ENCODE data around the gene R3HDM4.

Gene R3HDM4

GRCh38 chr19:926323-926588 lies 13.2 kb upstream of the R3HDM4 start:
- peak overlapping the region; percentile 89 for H3K56ac ChIP-seq (ENCODE audit: low read length)
- no peak overlapping the region for H4K5ac ChIP-seq (ENCODE audit: low read length)
- peaks cover 2% of the 10 kb centered on the region for H3K36me3 ChIP-seq (ENCODE audit: control insufficient read depth, insufficient read depth, low read length)
- H3K23ac ChIP-seq (ENCODE audit: low read length) = no peak overlapping the region
- H3K79me1 ChIP-seq (ENCODE audit: low read length) = peaks cover 5% of the 10 kb centered on the region
- peak overlapping the region; percentile 99 for H3K4ac ChIP-seq (ENCODE audit: low read depth, low read length)
- H2BK120ac ChIP-seq (ENCODE audit: low read depth, low read length) = peak overlapping the region; percentile 96
- H3K27ac ChIP-seq (ENCODE audit: low read depth, low read length) = peak overlapping the region; percentile 92
- peak overlapping the region; percentile 100 for H3K18ac ChIP-seq (ENCODE audit: low read length)
- peaks cover 1% of the 10 kb centered on the region for H3K27me3 ChIP-seq (ENCODE audit: insufficient read depth, low read length, poor library complexity)
- H2BK15ac ChIP-seq (replicated peaks; ENCODE audit: low read depth) = no peak overlapping the region
- WGBS (ENCODE audit: extremely low coverage, insufficient coverage, low lambda C conversion rate) = no CpG with 5 or more reads among the region's 21 CpGs
- H3K79me2 ChIP-seq (ENCODE audit: control insufficient read depth, insufficient read depth, low read length) = peaks cover 25% of the 10 kb centered on the region
- H4K8ac ChIP-seq (ENCODE audit: low read depth, low read length) = no peak overlapping the region
- H3K9ac ChIP-seq (ENCODE audit: low read length) = peak overlapping the region; percentile 93
- H2BK5ac ChIP-seq (ENCODE audit: low read length) = peak overlapping the region; percentile 45
- peak overlapping the region; percentile 31 for H3K4me2 ChIP-seq (ENCODE audit: low read length)
- peak overlapping the region; percentile 91 for H3K4me3 ChIP-seq (ENCODE audit: low read length)
- H3K4me1 ChIP-seq (ENCODE audit: control insufficient read depth, low read depth, low read length) = no peaks in the 10 kb centered on the region
- H2AK5ac ChIP-seq (ENCODE audit: low read length) = no peak overlapping the region
- DNase-seq = no peak

DNA sequence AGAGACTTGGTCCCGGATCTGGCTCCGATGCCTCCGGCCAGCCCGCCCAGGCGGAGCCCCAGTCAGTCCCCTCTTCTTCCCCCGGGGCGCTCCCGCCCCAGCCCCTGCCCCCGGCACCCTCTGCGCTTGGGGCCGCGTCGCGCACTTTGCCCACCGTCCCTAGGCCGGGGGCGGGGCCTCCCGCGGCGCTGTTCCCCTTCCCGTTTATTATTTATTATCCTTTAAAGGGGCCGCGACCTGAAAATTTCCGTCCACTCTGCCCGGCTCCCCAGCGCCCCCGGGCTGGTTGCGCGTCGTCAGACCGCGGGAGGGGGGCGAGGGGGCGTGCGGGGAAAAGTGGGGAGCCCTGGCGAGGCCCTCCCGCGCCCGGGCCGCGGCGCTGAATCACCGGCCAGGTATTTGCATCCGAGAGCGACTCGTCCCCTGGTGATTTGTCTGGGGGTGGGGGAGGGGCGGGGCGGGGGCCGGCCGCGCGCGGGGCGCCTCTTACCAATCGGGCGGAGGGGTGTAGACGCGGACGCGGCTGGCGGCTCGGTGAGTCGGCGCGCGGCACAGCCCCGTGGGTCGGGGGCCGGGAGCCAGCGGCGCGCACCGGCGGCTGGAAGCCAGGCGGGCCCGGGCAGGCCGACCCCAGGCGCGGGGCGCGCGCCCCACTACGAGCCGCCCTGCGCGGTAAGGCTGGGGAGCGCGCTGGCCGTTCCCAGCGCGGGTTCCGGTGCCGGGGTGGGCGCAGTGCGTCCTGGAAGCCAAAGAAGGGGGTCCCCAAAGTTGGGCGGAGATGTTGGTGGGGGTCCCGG lies 12.7 kb upstream of the R3HDM4 start, which contains the start of gene ARID3A:
Gene ARID3A, plus strand, starts transcription at position 510 of the 797 bp plus-strand sequence. CDS start 3,494 bp downstream, outside the sequence.
- Histone ChIP-seq H2BK120ac (ENCODE audit: low read depth, low read length) (peak within 1 kb of the TSS; percentile 96), H3K4me3 (ENCODE audit: low read length) (peak within 1 kb of the TSS; percentile 91), H3K79me1 (ENCODE audit: low read length) (peaks cover 5% of the 10 kb centered on the region), H3K4me1 (ENCODE audit: control insufficient read depth, low read depth, low read length) (no peaks in the 10 kb centered on the region), H3K9ac (ENCODE audit: low read length) (peak within 1 kb of the TSS; percentile 93), H2AK5ac (ENCODE audit: low read length) (no peak within 1 kb of the TSS), H3K18ac (ENCODE audit: low read length) (peak within 1 kb of the TSS; percentile 100), H3K27me3 (ENCODE audit: insufficient read depth, low read length, poor library complexity) (peaks cover 5% of the 10 kb centered on the region), H3K79me2 (ENCODE audit: control insufficient read depth, insufficient read depth, low read length) (peaks cover 23% of the 10 kb centered on the region), H2BK15ac (replicated peaks; ENCODE audit: low read depth) (no peak within 1 kb of the TSS), H3K23ac (ENCODE audit: low read length) (no peak within 1 kb of the TSS), H3K4me2 (ENCODE audit: low read length) (peak within 1 kb of the TSS; percentile 33), H4K8ac (ENCODE audit: low read depth, low read length) (peak within 1 kb of the TSS; percentile 99), H4K5ac (ENCODE audit: low read length) (no peak within 1 kb of the TSS), H3K56ac (ENCODE audit: low read length) (peak within 1 kb of the TSS; percentile 89), H3K36me3 (ENCODE audit: control insufficient read depth, insufficient read depth, low read length) (peaks cover 2% of the 10 kb centered on the region), H2BK5ac (ENCODE audit: low read length) (peak within 1 kb of the TSS; percentile 45), H3K4ac (ENCODE audit: low read depth, low read length) (peak within 1 kb of the TSS; percentile 99), H3K27ac (ENCODE audit: low read depth, low read length) (peak within 1 kb of the TSS; percentile 94)
- WGBS (ENCODE audit: extremely low coverage, insufficient coverage, low lambda C conversion rate) = no CpG with 5 or more reads among the region's 97 CpGs
- DNase-seq = peak; percentile 96

DNA sequence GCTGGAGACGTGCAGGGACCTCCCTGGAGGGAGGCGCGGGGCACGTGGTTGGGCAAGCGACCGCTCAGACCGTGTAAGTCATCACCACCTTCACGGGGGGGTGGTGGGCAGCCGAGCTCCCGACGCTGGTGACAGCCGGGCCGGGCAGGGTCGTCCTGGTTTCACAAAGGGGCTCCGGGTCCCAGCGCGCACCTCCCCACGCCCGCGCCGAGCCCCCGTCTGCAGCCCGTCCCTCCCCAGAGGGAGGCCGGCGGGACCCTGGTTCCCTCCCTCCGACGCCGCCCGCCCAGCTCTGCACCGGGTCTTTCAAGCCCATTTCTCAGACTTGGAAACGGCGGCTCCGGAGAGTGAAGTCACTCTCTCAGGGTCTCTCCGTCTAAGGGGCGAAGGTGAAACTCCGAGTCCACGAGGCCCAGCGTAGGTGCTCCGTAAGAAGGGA lies 12.1 kb upstream of the R3HDM4 start:
- H3K27ac ChIP-seq (ENCODE audit: low read depth, low read length) = peak overlapping the region; percentile 94
- peak overlapping the region; percentile 52 for H3K9ac ChIP-seq (ENCODE audit: low read length)
- WGBS (ENCODE audit: extremely low coverage, insufficient coverage, low lambda C conversion rate) = no CpG with 5 or more reads among the region's 39 CpGs
- no peaks in the 10 kb centered on the region for H3K4me1 ChIP-seq (ENCODE audit: control insufficient read depth, low read depth, low read length)
- peak overlapping the region; percentile 86 for H3K56ac ChIP-seq (ENCODE audit: low read length)
- H3K23ac ChIP-seq (ENCODE audit: low read length) = no peak overlapping the region
- no peak overlapping the region for H3K4ac ChIP-seq (ENCODE audit: low read depth, low read length)
- H3K18ac ChIP-seq (ENCODE audit: low read length) = peak overlapping the region; percentile 100
- no peak overlapping the region for H4K8ac ChIP-seq (ENCODE audit: low read depth, low read length)
- H3K27me3 ChIP-seq (ENCODE audit: insufficient read depth, low read length, poor library complexity) = peaks cover 11% of the 10 kb centered on the region
- H2BK15ac ChIP-seq (replicated peaks; ENCODE audit: low read depth) = no peak overlapping the region
- DNase-seq = peak; percentile 72
- no peak overlapping the region for H2BK120ac ChIP-seq (ENCODE audit: low read depth, low read length)
- no peak overlapping the region for H2AK5ac ChIP-seq (ENCODE audit: low read length)
- peaks cover 5% of the 10 kb centered on the region for H3K79me1 ChIP-seq (ENCODE audit: low read length)
- H3K4me2 ChIP-seq (ENCODE audit: low read length) = peak overlapping the region; percentile 33
- H3K79me2 ChIP-seq (ENCODE audit: control insufficient read depth, insufficient read depth, low read length) = peaks cover 23% of the 10 kb centered on the region
- peaks cover 2% of the 10 kb centered on the region for H3K36me3 ChIP-seq (ENCODE audit: control insufficient read depth, insufficient read depth, low read length)
- peak overlapping the region; percentile 41 for H3K4me3 ChIP-seq (ENCODE audit: low read length)
- H4K5ac ChIP-seq (ENCODE audit: low read length) = no peak overlapping the region
- H2BK5ac ChIP-seq (ENCODE audit: low read length) = no peak overlapping the region

- peak; percentile 85 for DNase-seq
- Histone ChIP-seq H3K56ac (ENCODE audit: low read length) (peak overlapping the region; percentile 86), H3K18ac (ENCODE audit: low read length) (no peak overlapping the region), H3K4me1 (ENCODE audit: control insufficient read depth, low read depth, low read length) (no peaks in the 10 kb centered on the region), H4K5ac (ENCODE audit: low read length) (no peak overlapping the region), H4K8ac (ENCODE audit: low read depth, low read length) (no peak overlapping the region), H2BK15ac (replicated peaks; ENCODE audit: low read depth) (no peak overlapping the region), H2BK120ac (ENCODE audit: low read depth, low read length) (no peak overlapping the region), H3K79me1 (ENCODE audit: low read length) (peaks cover 5% of the 10 kb centered on the region), H3K27me3 (ENCODE audit: insufficient read depth, low read length, poor library complexity) (peaks cover 15% of the 10 kb centered on the region), H3K4ac (ENCODE audit: low read depth, low read length) (peak overlapping the region; percentile 1), H3K36me3 (ENCODE audit: control insufficient read depth, insufficient read depth, low read length) (peaks cover 2% of the 10 kb centered on the region), H3K4me3 (ENCODE audit: low read length) (peak overlapping the region; percentile 41), H3K27ac (ENCODE audit: low read depth, low read length) (peak overlapping the region; percentile 94), H2AK5ac (ENCODE audit: low read length) (no peak overlapping the region), H3K4me2 (ENCODE audit: low read length) (peak overlapping the region; percentile 33), H2BK5ac (ENCODE audit: low read length) (no peak overlapping the region), H3K23ac (ENCODE audit: low read length) (no peak overlapping the region), H3K79me2 (ENCODE audit: control insufficient read depth, insufficient read depth, low read length) (peaks cover 23% of the 10 kb centered on the region), H3K9ac (ENCODE audit: low read length) (peak overlapping the region; percentile 52)
- no CpG with 5 or more reads among the region's 31 CpGs for whole genome bisulfite sequencing (ENCODE audit: extremely low coverage, insufficient coverage, low lambda C conversion rate)
Observed at GRCh38 chr19:924553-925086, 11.6 kb upstream of the R3HDM4 start.

DNA sequence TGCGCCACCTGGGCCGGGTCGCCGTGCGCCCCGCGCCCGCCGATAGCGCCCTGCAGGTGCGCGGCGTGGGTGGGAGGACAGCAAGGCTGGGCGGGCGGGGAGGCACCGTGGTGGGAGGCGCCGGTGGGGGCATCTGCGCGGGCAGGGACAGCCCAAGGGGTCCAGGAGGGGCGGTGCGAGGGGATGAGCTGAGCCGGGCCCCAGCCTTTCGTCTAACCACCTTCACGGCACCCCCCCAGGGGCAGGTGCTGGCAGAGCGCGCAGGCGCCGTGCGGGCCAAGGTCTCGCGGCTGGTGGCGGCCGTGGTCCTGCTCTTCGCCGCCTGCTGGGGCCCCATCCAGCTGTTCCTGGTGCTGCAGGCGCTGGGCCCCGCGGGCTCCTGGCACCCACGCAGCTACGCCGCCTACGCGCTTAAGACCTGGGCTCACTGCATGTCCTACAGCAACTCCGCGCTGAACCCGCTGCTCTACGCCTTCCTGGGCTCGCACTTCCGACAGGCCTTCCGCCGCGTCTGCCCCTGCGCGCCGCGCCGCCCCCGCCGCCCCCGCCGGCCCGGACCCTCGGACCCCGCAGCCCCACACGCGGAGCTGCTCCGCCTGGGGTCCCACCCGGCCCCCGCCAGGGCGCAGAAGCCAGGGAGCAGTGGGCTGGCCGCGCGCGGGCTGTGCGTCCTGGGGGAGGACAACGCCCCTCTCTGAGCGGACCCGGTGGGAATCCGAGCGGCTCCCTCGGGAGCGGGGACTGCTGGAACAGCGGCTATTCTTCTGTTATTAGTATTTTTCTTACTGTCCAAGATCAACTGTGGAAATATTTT lies 7.2 kb upstream of the R3HDM4 start:
- Histone ChIP-seq H3K4me1 (ENCODE audit: control insufficient read depth, low read depth, low read length) (no peaks in the 10 kb centered on the region), H3K79me1 (ENCODE audit: low read length) (no peaks in the 10 kb centered on the region), H3K18ac (ENCODE audit: low read length) (no peak overlapping the region), H3K36me3 (ENCODE audit: control insufficient read depth, insufficient read depth, low read length) (no peaks in the 10 kb centered on the region), H4K5ac (ENCODE audit: low read length) (no peak overlapping the region), H4K8ac (ENCODE audit: low read depth, low read length) (no peak overlapping the region), H3K4me2 (ENCODE audit: low read length) (no peak overlapping the region), H2BK5ac (ENCODE audit: low read length) (no peak overlapping the region), H2BK15ac (replicated peaks; ENCODE audit: low read depth) (no peak overlapping the region), H2AK5ac (ENCODE audit: low read length) (no peak overlapping the region), H3K23ac (ENCODE audit: low read length) (no peak overlapping the region), H3K27me3 (ENCODE audit: insufficient read depth, low read length, poor library complexity) (peaks cover 25% of the 10 kb centered on the region), H2BK120ac (ENCODE audit: low read depth, low read length) (no peak overlapping the region), H3K27ac (ENCODE audit: low read depth, low read length) (no peak overlapping the region), H3K56ac (ENCODE audit: low read length) (peak overlapping the region; percentile 64), H3K4me3 (ENCODE audit: low read length) (no peak overlapping the region), H3K4ac (ENCODE audit: low read depth, low read length) (no peak overlapping the region), H3K79me2 (ENCODE audit: control insufficient read depth, insufficient read depth, low read length) (no peaks in the 10 kb centered on the region), H3K9ac (ENCODE audit: low read length) (no peak overlapping the region)
- WGBS (ENCODE audit: extremely low coverage, insufficient coverage, low lambda C conversion rate) = no CpG with 5 or more reads among the region's 84 CpGs
- no peak for DNase-seq
